ENCODE measurements around the gene TNK1. TPM values are rescaled to one million over a fixed set of nuclear protein-coding genes. Genes with fewer than 3 reads are reported as not detected.

The TNK1 gene
- total and polyA plus RNA-seq, 2 of the 8 experiments (the other 6 are each of a cell fraction or from before 2014, with no cell fraction given), result 7.6 to 9.5 TPM

- TF ChIP-seq CHD7 (IDR thresholded peaks at IDR 0.05; ENCODE audit: insufficient replicate concordance, low read length) (no peak), SP4 (IDR thresholded peaks at IDR 0.05; ENCODE audit: low read length) (no peak), POU5F1 (IDR thresholded peaks at IDR 0.05; ENCODE audit: low read depth, low read length) (no peak), EZH2 (IDR thresholded peaks at IDR 0.05; ENCODE audit: low read depth, low read length, severe bottlenecking) (no peak), GTF2F1 (IDR thresholded peaks at IDR 0.05; ENCODE audit: borderline replicate concordance, low read depth, low read length) (no peak), CREB1 (IDR thresholded peaks at IDR 0.05) (no peak), CBX8 (IDR thresholded peaks at IDR 0.05; ENCODE audit: borderline replicate concordance, low read depth, low read length) (no peak)
Observed at GRCh38 chr17:7396147-7396546, 15.3 kb downstream of the TNK1 start (continued).
